Stimulated activated CD4-positive, alpha-beta T cell treated with anti-CD3 and anti-CD28 coated beads, TNF-alpha, amount 100 ng/mL, for 1 hour (primary cell): Measurements from ENCODE around the gene SPDEF.

Experiments
- DNase-seq, 3 donors: peaks; one replicate each; pipeline ENCODE4 v3.0.0-alpha.2; 2020; ENCODE audit warnings: low read depth in 3 of 3, low spot score in 1 of 3

SPDEF gene

GRCh38 chr6:34583861-34584604 is 27.9 kb upstream of the SPDEF start:
- DNase-seq = no peak

DNA sequence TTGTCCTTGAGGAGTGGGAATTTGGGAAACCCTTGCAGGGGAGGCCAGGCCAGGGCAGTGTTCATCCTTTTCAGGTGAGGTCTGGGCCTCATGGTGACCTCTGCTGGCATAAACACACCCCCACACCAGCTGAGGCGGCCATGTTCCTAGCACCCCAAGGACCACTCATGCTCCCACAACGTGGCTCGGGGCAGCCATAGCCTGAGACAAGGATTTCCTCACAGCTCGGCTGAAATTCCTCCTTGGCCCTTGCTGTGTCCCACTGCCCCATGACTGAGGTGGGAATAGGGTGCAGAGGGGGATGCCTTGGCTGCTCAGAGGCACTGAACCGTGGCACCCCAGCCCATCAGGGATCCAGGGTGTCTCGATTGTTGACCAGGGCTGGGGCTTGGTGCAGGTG is 27.3 kb upstream of the SPDEF start:
- DNase-seq = no peak

DNA sequence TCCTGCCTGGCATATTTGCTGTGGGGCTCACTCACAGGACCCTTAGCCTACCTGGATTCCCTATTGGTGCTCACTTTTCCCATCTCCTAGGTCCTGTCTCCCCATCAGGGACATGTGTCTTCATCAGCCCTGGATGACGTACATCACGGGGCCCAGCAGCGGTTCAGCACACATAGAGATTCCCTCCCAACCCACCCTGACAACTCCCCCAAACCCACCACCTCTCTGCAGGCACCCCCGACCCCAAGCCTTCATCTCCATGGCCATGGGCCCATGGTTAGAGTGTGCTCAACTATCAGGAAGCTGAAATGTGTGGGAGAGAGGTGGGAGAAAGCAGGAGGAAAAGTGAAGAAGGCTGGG is 25.4 kb upstream of the SPDEF start:
- DNase-seq = no peak

DNA sequence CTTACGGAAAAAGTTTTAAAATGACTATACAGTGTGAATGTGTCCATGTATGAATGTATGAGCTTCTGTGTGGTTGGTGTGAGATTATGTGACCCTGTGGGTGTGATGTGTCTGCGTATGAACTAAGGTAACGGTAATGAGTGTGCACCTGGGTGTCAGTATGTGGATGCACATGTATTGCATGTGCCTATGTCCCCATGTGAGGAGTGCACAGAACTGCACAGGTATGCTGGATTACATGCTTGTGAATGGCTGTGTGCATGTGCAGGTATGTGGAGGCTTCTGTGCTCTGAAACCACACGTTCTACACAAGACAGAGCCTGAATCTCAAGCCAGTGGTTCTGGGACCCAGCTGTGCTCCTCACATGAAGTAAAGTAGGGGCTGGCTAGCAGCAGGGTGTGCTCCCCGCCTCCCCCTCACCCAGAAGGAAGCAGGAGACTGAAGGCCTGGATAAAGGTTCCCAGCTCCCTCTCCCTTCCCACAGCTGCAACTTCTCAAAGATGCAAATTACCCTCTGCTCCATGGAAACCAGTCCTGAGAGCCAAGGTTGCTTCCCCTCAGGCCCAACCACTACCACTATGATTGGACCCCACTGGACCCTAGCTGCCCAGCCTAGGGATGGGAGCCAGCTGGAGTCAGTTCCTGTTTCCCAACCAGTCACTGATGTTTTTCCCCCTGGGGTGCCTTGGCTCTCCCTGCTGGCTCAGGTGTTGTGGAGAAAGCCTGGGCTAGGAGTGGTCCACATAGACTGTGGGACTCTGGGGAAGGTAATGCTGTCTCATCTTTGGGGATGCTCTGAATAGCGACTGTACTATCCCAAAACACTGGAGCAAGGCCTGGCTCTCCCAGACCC is 24.8 kb upstream of the SPDEF start:
- DNase-seq = no peak

GRCh38 chr6:34578445-34579262 is 22.5 kb upstream of the SPDEF start:
- no peak for DNase-seq

- DNase-seq = no peak
Measured at GRCh38 chr6:34576286-34576955, 20.3 kb upstream of the SPDEF start.

- DNase-seq = no peak
Measured at GRCh38 chr6:34575326-34575725, 19.2 kb upstream of the SPDEF start.

- no peak for DNase-seq
Measured at GRCh38 chr6:34574647-34575293, 18.6 kb upstream of the SPDEF start.

GRCh38 chr6:34573567-34574183 is 17.5 kb upstream of the SPDEF start:
- no peak for DNase-seq

GRCh38 chr6:34572585-34572984 is 16.5 kb upstream of the SPDEF start:
- DNase-seq = no peak

- no peak for DNase-seq
Measured at GRCh38 chr6:34572021-34572420, 15.9 kb upstream of the SPDEF start.

- no peak for DNase-seq
Measured at GRCh38 chr6:34571388-34571787, 15.3 kb upstream of the SPDEF start.

GRCh38 chr6:34570066-34570833 is 14.1 kb upstream of the SPDEF start:
- no peak for DNase-seq

DNA sequence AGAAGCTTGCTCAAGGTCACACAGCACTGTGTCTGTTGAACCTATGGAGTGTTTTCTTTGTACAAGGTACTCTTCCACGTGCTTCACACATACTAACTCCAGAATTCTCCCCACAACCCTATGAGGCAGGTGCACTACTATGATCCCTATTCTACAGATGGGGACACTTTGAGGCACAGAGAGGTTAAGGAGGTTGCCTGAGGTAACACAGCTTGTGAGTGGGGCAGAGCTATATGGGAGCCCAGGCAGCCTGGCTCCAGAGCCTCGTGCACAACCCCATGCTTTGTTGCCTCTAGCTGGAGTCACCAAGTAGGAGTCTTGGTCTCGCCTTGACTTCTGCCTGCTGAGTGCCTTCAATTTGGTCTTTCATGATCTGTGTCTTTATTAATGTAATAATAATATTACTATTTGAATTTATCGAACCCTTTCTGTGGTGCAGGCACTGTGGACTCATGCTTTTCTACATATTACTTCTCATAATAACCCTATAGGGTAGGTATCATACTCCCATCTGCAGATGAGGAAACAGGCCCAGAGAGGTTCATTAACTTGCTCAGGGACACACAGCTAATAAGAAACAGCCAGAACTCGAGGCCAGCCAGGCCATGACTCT is 13.3 kb upstream of the SPDEF start:
- no peak for DNase-seq

GRCh38 chr6:34568341-34569201 is 12.4 kb upstream of the SPDEF start:
- DNase-seq = no peak

DNA sequence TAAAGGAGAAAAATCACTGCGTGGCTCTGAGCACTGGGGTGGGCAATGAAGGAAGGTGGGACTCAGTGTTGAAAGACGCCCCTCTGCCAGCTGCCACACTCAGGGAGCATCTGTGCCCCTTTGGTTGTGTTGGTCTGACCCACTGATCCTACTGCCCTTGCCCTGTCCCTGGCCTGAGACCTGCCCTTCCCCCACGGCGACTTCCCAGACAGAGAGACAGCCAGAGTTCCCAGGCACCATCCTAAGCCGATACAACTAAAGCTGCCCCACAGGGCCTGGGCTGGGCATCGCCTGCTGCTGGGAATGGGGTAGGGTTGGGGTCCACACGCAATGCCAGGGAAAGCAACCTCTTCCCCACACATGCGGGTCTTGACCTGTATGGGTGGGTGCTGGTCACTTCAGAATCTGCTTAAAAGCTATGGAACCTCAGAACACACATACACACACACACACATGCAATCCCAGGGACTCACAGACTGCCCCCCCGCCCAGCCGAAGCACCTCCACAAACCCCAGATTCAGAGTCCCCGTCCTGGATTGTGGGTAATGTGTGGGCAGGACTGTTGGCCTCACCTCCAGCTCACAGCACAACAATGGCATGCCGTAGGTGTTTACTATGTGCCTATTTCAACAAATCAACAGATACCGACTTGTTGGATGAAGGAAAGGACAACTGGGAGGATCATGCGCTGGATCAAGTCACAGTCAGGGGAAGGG is 10.9 kb upstream of the SPDEF start:
- DNase-seq = no peak

DNA sequence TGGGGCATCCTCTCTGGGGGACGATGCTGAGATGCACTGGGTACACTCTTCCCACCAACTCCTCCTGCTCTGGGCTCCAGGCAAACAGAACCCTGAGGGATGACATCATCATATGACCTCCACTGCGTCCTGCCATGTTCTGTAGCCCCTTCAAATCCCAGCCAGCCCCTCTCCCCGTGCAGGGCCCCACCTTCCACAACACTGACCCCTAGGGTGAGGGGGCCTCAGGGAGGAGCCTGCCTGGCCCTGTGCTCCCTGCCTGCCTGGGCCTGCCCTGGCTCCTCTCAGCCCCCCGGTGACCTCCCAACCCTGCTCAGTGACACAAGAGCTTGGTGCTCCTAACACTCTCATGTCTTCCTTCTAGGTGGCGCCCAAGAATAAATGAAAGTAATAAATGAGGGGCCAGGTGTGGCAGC is 9.6 kb upstream of the SPDEF start:
- DNase-seq = no peak
